ENCODE results near the gene EXOC3.
"Not testable (repeated sequence)": the region's sequence is repeated elsewhere in the genome, so short reads cannot be mapped to it uniquely, and the experiment has no call there.

Gene EXOC3

GRCh38 chr5:442335-443238, at the start of gene EXOC3:
TSS of gene EXOC3 (plus strand) at chr5:443176. CDS start at chr5:446206, 3,030 bp downstream.
- no CpG with 5 or more reads among the region's 73 CpGs for WGBS (ENCODE audit: insufficient coverage, insufficient read length)

DNA sequence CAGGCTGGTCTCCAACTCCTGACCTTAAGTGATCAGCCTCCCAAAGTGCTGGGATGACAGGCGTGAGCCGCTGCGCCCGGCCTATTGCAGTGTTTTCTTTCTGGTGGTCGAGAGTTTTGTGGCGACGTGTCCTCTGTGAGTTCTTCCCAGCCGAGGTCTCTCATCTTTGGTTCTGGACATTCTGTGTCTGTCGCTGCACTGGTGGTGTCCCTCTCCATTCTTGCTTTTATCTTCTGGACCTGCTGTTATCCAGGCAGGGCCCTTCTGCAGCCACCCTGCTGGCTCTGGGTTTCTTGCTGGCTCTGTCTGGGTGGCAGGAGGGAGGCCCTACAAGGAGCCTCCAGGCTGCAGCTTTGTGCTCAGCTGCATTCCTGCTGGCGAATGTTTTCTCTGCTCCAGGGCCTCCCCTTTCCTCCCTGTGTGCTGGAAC, 49.1 kb upstream of the EXOC3 start:
- no peak for DNase-seq (ENCODE audit: low read depth, low spot score)
- Histone ChIP-seq H3K27me3 (ENCODE audit: control insufficient read depth, insufficient read depth, low read length) (no peaks in the 10 kb centered on the region), H3K9me3 (ENCODE audit: control insufficient read depth, insufficient read depth, low read length) (no peaks in the 10 kb centered on the region), H3K27ac (ENCODE audit: low read length) (no peak overlapping the region), H3K4me1 (ENCODE audit: control insufficient read depth, insufficient read depth, low read length) (peaks cover 3% of the 10 kb centered on the region; the same call in 1 of the 2 replicates), H3K36me3 (ENCODE audit: control insufficient read depth, insufficient read depth, low read length) (no peaks in the 10 kb centered on the region), H3K4me3 (ENCODE audit: low read length) (no peak overlapping the region)
- no CpG with 5 or more reads among the region's 10 CpGs for WGBS (ENCODE audit: insufficient coverage, insufficient read length)

More at GRCh38 chr5:442335-443238, at the start of gene EXOC3:
- Histone ChIP-seq H3K4me1 (ENCODE audit: control insufficient read depth, insufficient read depth, low read length) (peaks cover 4% of the 10 kb centered on the region), H3K27ac (ENCODE audit: low read length) (no peak within 1 kb of the TSS), H3K4me3 (ENCODE audit: low read length) (peak within 1 kb of the TSS; percentile 88), H3K27me3 (ENCODE audit: control insufficient read depth, insufficient read depth, low read length) (no peaks in the 10 kb centered on the region), H3K9me3 (ENCODE audit: control insufficient read depth, insufficient read depth, low read length) (no peaks in the 10 kb centered on the region), H3K36me3 (ENCODE audit: control insufficient read depth, insufficient read depth, low read length) (peaks cover 11% of the 10 kb centered on the region)
- no peak for DNase-seq (ENCODE audit: low read depth, low spot score)

- no peaks in the 10 kb centered on the region for H3K9me3 ChIP-seq (ENCODE audit: control insufficient read depth, insufficient read depth, low read length)
- no peak overlapping the region for H3K27ac ChIP-seq (ENCODE audit: low read length)
- H3K27me3 ChIP-seq (ENCODE audit: control insufficient read depth, insufficient read depth, low read length), result no peaks in the 10 kb centered on the region
- peaks cover 3% of the 10 kb centered on the region; the same call in 1 of the 2 replicates for H3K4me1 ChIP-seq (ENCODE audit: control insufficient read depth, insufficient read depth, low read length)
- DNase-seq (ENCODE audit: low read depth, low spot score), result no peak
- H3K4me3 ChIP-seq (ENCODE audit: low read length), result no peak overlapping the region
- no CpG with 5 or more reads among the region's 18 CpGs for WGBS (ENCODE audit: insufficient coverage, insufficient read length)
- no peaks in the 10 kb centered on the region for H3K36me3 ChIP-seq (ENCODE audit: control insufficient read depth, insufficient read depth, low read length)
Measured at GRCh38 chr5:394671-395155, 48.3 kb upstream of the EXOC3 start.

DNA sequence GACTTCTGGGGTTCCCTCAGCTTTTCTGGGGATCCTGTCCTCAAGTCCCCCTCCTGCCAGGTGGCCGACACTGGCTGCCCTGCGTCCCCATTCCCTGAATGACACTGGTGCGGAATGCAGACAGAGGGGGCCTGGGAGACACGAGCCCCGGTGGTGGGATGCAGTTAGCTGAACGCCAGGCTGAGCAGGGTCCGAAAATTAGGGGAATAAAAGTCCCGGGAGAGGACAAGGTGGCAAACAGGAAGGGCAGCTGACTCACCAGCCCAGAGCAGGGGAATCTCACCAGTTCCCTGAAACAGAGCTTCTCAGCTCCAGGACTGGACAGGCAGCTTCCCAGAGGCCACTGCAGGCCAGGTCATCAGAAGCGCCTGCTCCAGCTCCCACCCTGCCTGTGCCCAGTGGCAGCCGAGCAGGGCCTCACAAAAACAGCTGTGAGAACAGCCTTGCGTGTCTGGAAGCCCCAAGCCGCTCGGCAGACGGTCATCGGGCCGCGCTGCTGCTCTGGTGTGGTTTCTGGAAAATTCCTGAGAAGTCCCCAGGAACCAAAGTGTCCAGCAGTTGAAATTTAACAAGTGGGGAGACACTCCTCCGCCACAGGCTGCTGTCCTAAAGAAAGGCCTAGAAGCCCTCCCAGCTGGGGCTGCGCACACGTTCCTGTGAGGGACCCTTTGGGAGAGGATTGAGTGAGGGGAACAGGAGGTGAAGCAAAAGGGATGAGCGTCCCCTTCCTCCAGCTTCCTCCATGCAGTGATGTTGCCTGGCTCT, 47.6 kb upstream of the EXOC3 start:
- no CpG with 5 or more reads among the region's 21 CpGs for WGBS (ENCODE audit: insufficient coverage, insufficient read length)
- Histone ChIP-seq H3K27ac (ENCODE audit: low read length) (no peak overlapping the region), H3K4me1 (ENCODE audit: control insufficient read depth, insufficient read depth, low read length) (peaks cover 5% of the 10 kb centered on the region; the same call in 1 of the 2 replicates), H3K4me3 (ENCODE audit: low read length) (no peak overlapping the region), H3K9me3 (ENCODE audit: control insufficient read depth, insufficient read depth, low read length) (no peaks in the 10 kb centered on the region), H3K27me3 (ENCODE audit: control insufficient read depth, insufficient read depth, low read length) (no peaks in the 10 kb centered on the region), H3K36me3 (ENCODE audit: control insufficient read depth, insufficient read depth, low read length) (no peaks in the 10 kb centered on the region)
- no peak for DNase-seq (ENCODE audit: low read depth, low spot score)

DNA sequence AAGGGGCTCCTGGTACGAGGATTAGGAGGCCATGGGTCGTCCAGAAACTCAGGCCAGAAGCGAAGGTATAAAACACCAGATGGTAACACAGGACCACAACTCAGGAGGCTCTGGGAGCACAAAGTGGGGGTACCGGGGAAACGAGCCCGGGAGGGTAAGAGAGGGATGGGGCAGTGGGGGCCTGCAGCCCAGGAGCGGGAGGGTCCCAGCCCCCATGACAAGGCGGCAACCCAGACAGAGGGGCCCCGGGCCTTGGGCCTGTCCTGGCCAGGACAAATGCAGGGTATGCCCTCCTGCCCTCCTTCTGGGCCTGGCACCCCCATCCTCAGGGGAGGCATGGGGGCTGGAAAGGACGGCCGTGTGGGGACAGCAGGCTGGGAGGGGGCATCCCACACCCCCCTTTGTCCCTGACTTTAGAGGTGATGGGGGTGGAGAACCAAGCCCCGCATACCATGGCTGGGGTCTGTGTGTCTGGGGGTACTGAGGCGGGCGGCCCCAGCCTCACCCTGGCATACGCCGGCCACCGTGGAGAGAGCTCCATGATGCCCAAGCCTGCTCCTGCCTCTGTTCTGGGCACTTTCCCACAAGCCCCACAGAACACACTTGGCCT, 47.0 kb upstream of the EXOC3 start:
- H3K4me1 ChIP-seq (ENCODE audit: control insufficient read depth, insufficient read depth, low read length), result peaks cover 5% of the 10 kb centered on the region; the same call in 1 of the 2 replicates
- no peak overlapping the region for H3K4me3 ChIP-seq (ENCODE audit: low read length)
- WGBS (ENCODE audit: insufficient coverage, insufficient read length), result no CpG with 5 or more reads among the region's 17 CpGs
- DNase-seq (ENCODE audit: low read depth, low spot score), result no peak
- no peaks in the 10 kb centered on the region for H3K27me3 ChIP-seq (ENCODE audit: control insufficient read depth, insufficient read depth, low read length)
- H3K36me3 ChIP-seq (ENCODE audit: control insufficient read depth, insufficient read depth, low read length), result no peaks in the 10 kb centered on the region
- no peak overlapping the region for H3K27ac ChIP-seq (ENCODE audit: low read length)
- no peaks in the 10 kb centered on the region for H3K9me3 ChIP-seq (ENCODE audit: control insufficient read depth, insufficient read depth, low read length)

DNA sequence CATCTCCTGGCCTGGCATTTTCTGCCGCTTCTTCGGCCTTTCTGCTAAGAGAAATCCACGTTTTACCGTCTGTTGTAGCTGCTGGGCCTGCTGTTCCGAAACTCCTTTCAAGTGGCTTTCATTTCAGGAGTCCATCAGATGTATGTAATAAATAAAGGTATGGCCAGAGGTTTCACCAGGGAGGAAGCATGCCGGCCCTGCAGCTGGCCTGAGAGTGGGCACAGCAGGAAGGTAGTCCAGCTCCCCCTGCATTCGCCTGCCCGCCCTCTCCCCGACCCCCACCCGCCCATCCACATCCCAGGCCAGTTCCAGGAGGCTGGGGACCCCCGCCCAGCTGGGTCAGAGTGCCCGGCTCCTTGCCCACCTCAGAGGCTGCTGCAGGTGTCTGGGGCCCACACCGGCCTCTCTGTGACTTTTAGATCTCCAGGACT, 46.4 kb upstream of the EXOC3 start:
- no peaks in the 10 kb centered on the region for H3K27me3 ChIP-seq (ENCODE audit: control insufficient read depth, insufficient read depth, low read length)
- peaks cover 5% of the 10 kb centered on the region; the same call in 1 of the 2 replicates for H3K4me1 ChIP-seq (ENCODE audit: control insufficient read depth, insufficient read depth, low read length)
- DNase-seq (ENCODE audit: low read depth, low spot score), result no peak
- H3K9me3 ChIP-seq (ENCODE audit: control insufficient read depth, insufficient read depth, low read length), result no peaks in the 10 kb centered on the region
- no peak overlapping the region for H3K27ac ChIP-seq (ENCODE audit: low read length)
- H3K36me3 ChIP-seq (ENCODE audit: control insufficient read depth, insufficient read depth, low read length), result no peaks in the 10 kb centered on the region
- no CpG with 5 or more reads among the region's 13 CpGs for WGBS (ENCODE audit: insufficient coverage, insufficient read length)
- H3K4me3 ChIP-seq (ENCODE audit: low read length), result no peak overlapping the region

- not testable (repeated sequence) for DNase-seq (ENCODE audit: low read depth, low spot score); H3K36me3 ChIP-seq (ENCODE audit: control insufficient read depth, insufficient read depth, low read length); H3K9me3 ChIP-seq (ENCODE audit: control insufficient read depth, insufficient read depth, low read length); H3K4me3 ChIP-seq (ENCODE audit: low read length); H3K27me3 ChIP-seq (ENCODE audit: control insufficient read depth, insufficient read depth, low read length); H3K4me1 ChIP-seq (ENCODE audit: control insufficient read depth, insufficient read depth, low read length); H3K27ac ChIP-seq (ENCODE audit: low read length)
- no CpG with 5 or more reads among the region's 15 CpGs for WGBS (ENCODE audit: insufficient coverage, insufficient read length)
Measured at GRCh38 chr5:398141-398474, 44.9 kb upstream of the EXOC3 start.

DNA sequence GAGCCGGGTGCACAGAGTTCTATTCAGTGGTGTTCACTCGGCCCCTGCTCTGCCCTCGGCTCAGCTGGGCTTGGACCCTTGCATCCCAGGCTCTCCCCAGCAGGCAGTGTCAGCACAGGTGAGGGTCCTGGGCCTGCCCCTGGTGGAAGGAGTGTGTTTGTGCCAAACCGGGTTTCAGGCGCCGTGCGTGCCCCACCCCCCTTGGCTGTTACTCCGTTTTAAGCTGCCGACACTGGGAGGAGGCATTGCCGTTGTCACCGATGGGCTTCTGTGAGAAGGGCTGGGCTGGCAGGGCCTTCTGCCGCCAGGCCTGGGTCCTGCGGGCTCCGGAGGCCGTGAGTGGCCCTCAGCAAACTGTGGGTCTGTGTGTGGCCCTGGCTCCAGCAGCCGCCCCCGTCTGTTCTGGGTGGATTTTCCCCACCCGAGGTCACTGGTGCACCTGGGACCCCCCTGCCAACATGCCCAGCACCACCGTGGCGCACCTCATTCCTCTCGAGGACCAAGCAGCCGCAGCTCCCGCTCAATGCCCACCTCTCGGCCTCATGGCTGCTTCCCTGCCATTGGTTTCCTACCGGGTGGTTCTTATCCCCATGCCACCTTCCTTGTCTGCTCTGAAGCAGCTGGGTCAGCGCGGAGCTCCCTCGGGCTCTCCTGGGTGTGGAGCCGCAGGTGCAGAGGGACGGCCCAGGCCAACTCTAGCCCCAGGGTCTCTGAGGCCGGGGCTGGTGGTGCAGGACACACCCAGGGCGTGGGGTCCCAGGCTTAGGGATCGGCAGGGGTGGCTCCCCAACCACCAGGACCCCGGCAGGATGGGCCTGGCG, 44.3 kb upstream of the EXOC3 start:
- Histone ChIP-seq H3K27ac (ENCODE audit: low read length) (no peak overlapping the region), H3K9me3 (ENCODE audit: control insufficient read depth, insufficient read depth, low read length) (no peaks in the 10 kb centered on the region), H3K4me1 (ENCODE audit: control insufficient read depth, insufficient read depth, low read length) (peaks cover 5% of the 10 kb centered on the region; the same call in 1 of the 2 replicates), H3K4me3 (ENCODE audit: low read length) (no peak overlapping the region), H3K36me3 (ENCODE audit: control insufficient read depth, insufficient read depth, low read length) (no peaks in the 10 kb centered on the region), H3K27me3 (ENCODE audit: control insufficient read depth, insufficient read depth, low read length) (no peaks in the 10 kb centered on the region)
- no peak for DNase-seq (ENCODE audit: low read depth, low spot score)
- WGBS (ENCODE audit: insufficient coverage, insufficient read length), result no CpG with 5 or more reads among the region's 35 CpGs

- Histone ChIP-seq H3K9me3 (ENCODE audit: control insufficient read depth, insufficient read depth, low read length) (no peaks in the 10 kb centered on the region), H3K27ac (ENCODE audit: low read length) (no peak overlapping the region), H3K4me3 (ENCODE audit: low read length) (no peak overlapping the region), H3K36me3 (ENCODE audit: control insufficient read depth, insufficient read depth, low read length) (no peaks in the 10 kb centered on the region), H3K27me3 (ENCODE audit: control insufficient read depth, insufficient read depth, low read length) (no peaks in the 10 kb centered on the region), H3K4me1 (ENCODE audit: control insufficient read depth, insufficient read depth, low read length) (peaks cover 5% of the 10 kb centered on the region; the same call in 1 of the 2 replicates)
- DNase-seq (ENCODE audit: low read depth, low spot score), result no peak
- WGBS (ENCODE audit: insufficient coverage, insufficient read length), result no CpG with 5 or more reads among the region's 45 CpGs
Measured at GRCh38 chr5:399296-400281, 43.4 kb upstream of the EXOC3 start.

All from iPS DF 6.9 (cell line).